CD8-positive, alpha-beta memory T cell (primary cell): ENCODE data around the gene FCGR1A. TPM values are rescaled to one million over a fixed set of nuclear protein-coding genes. Genes with fewer than 3 reads are reported as not detected.
"Not testable (repeated sequence)": the region's sequence is repeated elsewhere in the genome, so short reads cannot be mapped to it uniquely, and the experiment has no call there.

Experiments used
- CTCF ChIA-PET: fragments of 350-600 bp; sonication (Branson Sonifier 250); formaldehyde crosslinking; loops from one replicate; lab custom pipeline; 2021; ENCODE audit warnings: antibody characterized with exemption; lab: Charles Lee
- POLR2A ChIA-PET: fragments of 350-600 bp; sonication (Branson Sonifier 250); formaldehyde crosslinking; loops from one replicate; lab custom pipeline; 2021; ENCODE audit warnings: antibody characterized with exemption; lab: Charles Lee
- DNase-seq, 5 donors: peaks; one replicate each; pipeline versions ENCODE4 v3.0.0 to v3.0.0-alpha.2; 2020 to 2022; ENCODE audit warnings: mixed read lengths in 1 of 5
- H3K27ac ChIP-seq: one replicate; pipeline ENCODE4 v1.7.0; 2013; ENCODE audit warnings: low read depth, mild to moderate bottlenecking, low read length, moderate library complexity
- H3K27me3 ChIP-seq: 2 replicates; pipeline ENCODE4 v1.7.0; 2013; ENCODE audit warnings: low read length, mild to moderate bottlenecking; ENCODE audit not compliant: insufficient read depth, poor library complexity, severe bottlenecking
- H3K36me3 ChIP-seq: 2 replicates; pipeline ENCODE4 v1.7.0; 2013; ENCODE audit warnings: mild to moderate bottlenecking, low read length, moderate library complexity; ENCODE audit not compliant: insufficient read depth
- H3K4me1 ChIP-seq: 2 replicates; pipeline ENCODE4 v1.7.0; 2013; ENCODE audit warnings: mild to moderate bottlenecking, low read length, moderate library complexity; ENCODE audit not compliant: insufficient read depth
- H3K4me3 ChIP-seq: 2 replicates; pipeline ENCODE4 v1.7.0; 2013; ENCODE audit warnings: mild to moderate bottlenecking, low read length
- H3K9me3 ChIP-seq: 2 replicates; pipeline ENCODE4 v1.7.0; 2013; ENCODE audit warnings: mild to moderate bottlenecking, low read length
- H3K27ac Mint-ChIP-seq, 8 donors: one replicate each; pipeline ENCODE4 v1.8.0; 2020 to 2021; ENCODE audit warnings: mixed read lengths in 8 of 8, mild to moderate bottlenecking in 6 of 8, inconsistent platforms in 3 of 8, moderate library complexity in 3 of 8
- H3K27me3 Mint-ChIP-seq, 2 donors: one replicate each; pipeline ENCODE4 v1.8.0; 2020 to 2021; ENCODE audit warnings: mixed read lengths in 2 of 2, mild to moderate bottlenecking in 1 of 2, moderate library complexity in 1 of 2
- H3K36me3 Mint-ChIP-seq, 3 donors: one replicate each; pipeline ENCODE4 v1.8.0; 2020 to 2021; ENCODE audit warnings: mixed read lengths in 3 of 3, inconsistent platforms in 1 of 3, mild to moderate bottlenecking in 1 of 3
- H3K4me1 Mint-ChIP-seq, 3 donors: one replicate each; pipeline ENCODE4 v1.8.0; 2020 to 2021; ENCODE audit warnings: mixed read lengths in 3 of 3, inconsistent platforms in 1 of 3, mild to moderate bottlenecking in 1 of 3
- H3K4me3 Mint-ChIP-seq, 7 donors: one replicate each; pipeline ENCODE4 v1.8.0; 2020 to 2021; ENCODE audit warnings: mixed read lengths in 7 of 7, mild to moderate bottlenecking in 6 of 7, moderate library complexity in 4 of 7, inconsistent platforms in 2 of 7
- H3K9me3 Mint-ChIP-seq, 5 donors: one replicate each; pipeline ENCODE4 v1.8.0; 2020 to 2022; ENCODE audit warnings: mixed read lengths in 5 of 5, mild to moderate bottlenecking in 3 of 5, moderate library complexity in 2 of 5, inconsistent platforms in 1 of 5
- polyA plus RNA-seq: library from polyadenylated mRNA; unstranded; fragments of 300-500 nt; fragmentation: Illumina TruSeq; gene quantifications from one replicate; pipeline ENCODE4 v1.2.3, GENCODE V29; 2021
- total RNA-seq, 2 experiments: library from RNA; stranded (reverse); gene quantifications; one replicate each; pipeline ENCODE4 v1.2.3, GENCODE V29; 2021

Gene FCGR1A
- not detected for total RNA-seq
- polyA plus RNA-seq: not detected

DNA sequence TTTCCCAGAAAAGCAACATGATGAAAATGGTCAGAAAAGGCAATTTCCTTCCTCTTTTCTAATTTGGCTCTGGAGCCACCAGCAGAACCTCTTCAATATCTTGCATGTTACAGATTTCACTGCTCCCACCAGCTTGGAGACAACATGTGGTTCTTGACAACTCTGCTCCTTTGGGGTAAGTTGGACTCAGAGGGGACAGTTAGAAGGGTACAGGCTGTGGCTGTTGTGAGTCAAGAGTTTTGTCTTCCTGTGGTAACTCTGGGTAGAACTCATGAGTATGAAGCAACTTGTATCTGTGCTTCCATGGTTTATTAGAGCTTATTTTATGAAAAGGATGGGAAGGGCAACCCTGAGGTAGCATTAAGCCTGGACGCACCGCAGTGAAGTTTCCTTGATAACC, at the start of gene FCGR1A:
Gene FCGR1A, plus strand, starts transcription at position 95 of the 400 bp plus-strand sequence. Its CDS starts 50 bp downstream, at position 145.
- H3K27ac ChIP-seq, H3K4me3 ChIP-seq, DNase-seq, H3K36me3 ChIP-seq, H3K27me3 ChIP-seq, H3K9me3 Mint-ChIP-seq, POLR2A ChIA-PET, H3K4me1 ChIP-seq, CTCF ChIA-PET, H3K4me3 Mint-ChIP-seq, H3K9me3 ChIP-seq, H3K27me3 Mint-ChIP-seq, H3K4me1 Mint-ChIP-seq, H3K36me3 Mint-ChIP-seq: not testable (repeated sequence)
- H3K27ac Mint-ChIP-seq: peak within 1 kb of the TSS in 2 of 8 donors; percentile 58 to 72

DNA sequence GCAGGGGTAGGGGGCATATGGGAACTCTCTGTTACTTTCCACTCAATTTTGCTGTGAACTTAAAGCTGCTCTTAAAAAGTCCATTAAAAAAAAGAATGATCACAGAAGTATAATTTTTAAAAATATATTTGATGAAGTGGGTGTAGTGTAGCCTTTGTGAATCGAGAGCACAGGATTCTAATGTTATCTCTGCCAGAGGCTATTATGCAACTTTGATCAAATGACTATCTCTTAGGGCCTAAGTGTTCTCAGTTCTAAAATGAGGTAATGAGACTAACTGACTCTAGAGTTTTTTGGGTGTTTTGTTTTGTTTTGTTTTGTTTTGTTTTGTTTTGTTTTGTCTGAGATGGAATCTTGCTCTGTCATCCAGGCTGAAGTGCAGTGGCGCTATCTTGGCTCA, 49.7 kb upstream of the FCGR1A start:
- H3K36me3 ChIP-seq, H3K27ac Mint-ChIP-seq, DNase-seq, H3K27ac ChIP-seq, H3K4me3 ChIP-seq, H3K36me3 Mint-ChIP-seq, H3K9me3 ChIP-seq, POLR2A ChIA-PET, H3K4me3 Mint-ChIP-seq, CTCF ChIA-PET, H3K9me3 Mint-ChIP-seq, H3K27me3 ChIP-seq, H3K4me1 Mint-ChIP-seq, H3K4me1 ChIP-seq, H3K27me3 Mint-ChIP-seq: not testable (repeated sequence)

GRCh38 chr1:149734692-149735091, 47.8 kb upstream of the FCGR1A start:
- H3K27me3 Mint-ChIP-seq, H3K4me3 Mint-ChIP-seq, POLR2A ChIA-PET, DNase-seq, H3K36me3 Mint-ChIP-seq, H3K9me3 ChIP-seq, H3K36me3 ChIP-seq, H3K27me3 ChIP-seq, H3K4me1 ChIP-seq, H3K27ac ChIP-seq, H3K4me1 Mint-ChIP-seq, CTCF ChIA-PET, H3K4me3 ChIP-seq, H3K27ac Mint-ChIP-seq, H3K9me3 Mint-ChIP-seq: not testable (repeated sequence)

DNA sequence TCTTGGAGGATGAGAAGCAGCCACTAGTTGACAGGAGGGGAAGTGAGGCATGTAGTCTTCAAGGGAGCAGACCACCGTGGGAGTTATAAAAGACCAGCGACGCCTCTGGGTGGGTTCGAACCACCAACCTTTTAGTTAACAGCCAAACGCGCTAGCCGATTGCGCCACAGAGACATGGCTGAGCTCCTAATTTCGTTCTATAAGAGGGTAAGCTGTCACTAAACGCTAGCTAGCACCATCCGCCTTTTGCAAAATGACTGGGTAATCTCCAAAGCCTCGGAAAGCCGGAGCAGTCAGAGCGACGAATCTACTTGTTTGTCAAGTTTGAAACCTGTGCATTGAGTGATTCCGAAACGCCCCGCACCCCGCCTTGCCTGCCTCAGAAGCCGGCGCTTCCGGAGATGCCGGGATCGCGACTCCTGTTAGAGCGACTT, 42.3 kb upstream of the FCGR1A start:
- H3K27ac Mint-ChIP-seq: peak overlapping the region in 7 of 8 donors; percentile 40 to 83 (median 63)
- H3K27ac ChIP-seq, H3K4me1 Mint-ChIP-seq, H3K9me3 Mint-ChIP-seq, H3K4me1 ChIP-seq, H3K4me3 ChIP-seq, H3K36me3 ChIP-seq, H3K36me3 Mint-ChIP-seq, POLR2A ChIA-PET, CTCF ChIA-PET, H3K27me3 Mint-ChIP-seq, H3K27me3 ChIP-seq, H3K9me3 ChIP-seq: not testable (repeated sequence)
- DNase-seq: peak in 4 of 5 donors; percentile 0 to 53 (median 10)
- peak overlapping the region; percentile 68 to 89 (median 78) for H3K4me3 Mint-ChIP-seq

- H3K4me1 ChIP-seq, H3K4me3 ChIP-seq, H3K9me3 ChIP-seq, H3K4me1 Mint-ChIP-seq, H3K9me3 Mint-ChIP-seq, H3K27ac ChIP-seq, H3K36me3 Mint-ChIP-seq, H3K36me3 ChIP-seq, DNase-seq, H3K27me3 ChIP-seq, POLR2A ChIA-PET, CTCF ChIA-PET, H3K27me3 Mint-ChIP-seq: not testable (repeated sequence)
- H3K4me3 Mint-ChIP-seq: peak overlapping the region; percentile 68 to 89 (median 78)
- peak overlapping the region in 6 of 8 donors; percentile 40 to 83 (median 67) for H3K27ac Mint-ChIP-seq
Measured at GRCh38 chr1:149740590-149741230, 41.8 kb upstream of the FCGR1A start.

DNA sequence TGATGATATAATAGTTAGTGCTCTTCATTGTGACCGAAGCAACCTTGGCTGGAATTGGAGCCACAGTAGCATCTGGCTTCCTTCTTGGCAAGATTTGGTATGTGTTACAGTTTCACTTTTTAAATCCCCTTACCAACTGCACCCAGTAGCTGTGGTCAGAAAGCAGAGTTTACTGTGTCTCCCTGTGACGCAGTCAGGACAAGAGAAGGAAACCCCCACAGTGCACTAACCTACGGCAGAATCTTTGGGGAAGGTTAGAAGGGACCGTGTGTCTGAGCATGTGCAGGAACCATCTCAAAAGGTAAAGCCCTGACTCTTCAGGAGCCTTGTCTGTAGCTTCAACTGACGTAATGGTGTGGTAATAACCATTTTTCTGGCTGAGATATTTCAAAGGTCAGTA, 40.6 kb upstream of the FCGR1A start:
- H3K9me3 ChIP-seq, H3K27ac Mint-ChIP-seq, H3K9me3 Mint-ChIP-seq, H3K36me3 ChIP-seq, POLR2A ChIA-PET, H3K4me1 ChIP-seq, H3K36me3 Mint-ChIP-seq, CTCF ChIA-PET, H3K4me3 Mint-ChIP-seq, H3K4me3 ChIP-seq, H3K27me3 ChIP-seq, H3K4me1 Mint-ChIP-seq, H3K27ac ChIP-seq, H3K27me3 Mint-ChIP-seq, DNase-seq: not testable (repeated sequence)

DNA sequence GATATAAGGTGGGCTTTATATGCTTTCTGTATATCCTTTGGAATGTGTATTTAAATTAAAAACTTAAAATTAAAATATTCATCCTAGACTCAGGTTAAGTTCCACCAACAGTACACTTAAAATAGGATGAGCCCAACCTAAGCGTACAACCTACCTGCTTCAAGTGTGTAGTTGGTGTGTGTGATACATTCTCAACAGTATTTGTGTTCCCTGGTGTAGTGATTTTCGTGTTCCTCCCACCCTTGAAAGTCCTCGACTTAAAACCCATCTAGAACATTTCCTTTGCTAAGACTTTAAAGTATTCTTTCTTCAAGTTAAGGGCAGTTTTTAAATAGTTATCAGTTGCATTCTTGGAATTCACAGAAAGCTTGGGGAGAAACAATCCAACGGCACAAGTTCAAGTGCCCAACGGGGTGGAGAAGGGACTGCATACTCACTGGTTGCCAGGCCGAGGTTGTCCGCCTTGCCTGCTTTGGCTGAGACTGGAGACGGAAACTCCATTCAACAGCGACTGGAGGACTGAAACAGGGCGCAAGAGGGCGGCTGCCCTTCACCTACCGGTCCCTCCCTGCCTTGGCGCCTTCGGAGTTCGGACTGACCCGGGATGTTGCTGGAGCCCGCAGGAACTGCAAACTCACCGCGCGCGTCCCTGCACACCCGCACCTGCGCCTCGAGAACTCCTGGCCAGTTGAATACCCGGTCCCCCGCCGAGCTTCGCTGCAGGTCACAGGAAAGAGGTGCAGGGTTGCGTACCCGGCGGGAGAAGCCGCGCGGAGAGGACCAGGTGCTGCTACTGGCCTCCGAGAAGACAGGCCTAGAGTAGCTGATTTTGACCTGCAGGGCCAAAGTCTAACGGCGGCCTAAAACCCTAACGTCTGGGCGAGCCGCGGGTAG, 35.8 kb upstream of the FCGR1A start:
- H3K4me1 Mint-ChIP-seq, CTCF ChIA-PET, H3K4me3 Mint-ChIP-seq, H3K9me3 Mint-ChIP-seq, H3K36me3 ChIP-seq, H3K4me3 ChIP-seq, H3K36me3 Mint-ChIP-seq, H3K27me3 ChIP-seq, POLR2A ChIA-PET, H3K9me3 ChIP-seq, H3K27ac ChIP-seq, H3K4me1 ChIP-seq, H3K27ac Mint-ChIP-seq: not testable (repeated sequence)
- peak in 2 of 5 donors; percentile 10 to 39 for DNase-seq
- H3K27me3 Mint-ChIP-seq: peaks cover 11 to 22% of the 10 kb centered on the region in 2 donors

- H3K4me1 Mint-ChIP-seq, H3K36me3 Mint-ChIP-seq: not testable (repeated sequence)
Measured at GRCh38 chr1:149747359-149748143, 34.9 kb upstream of the FCGR1A start.

More at GRCh38 chr1:149747359-149748143, 34.9 kb upstream of the FCGR1A start:
- H3K9me3 ChIP-seq, H3K4me3 ChIP-seq, H3K4me1 ChIP-seq, H3K36me3 ChIP-seq, H3K27ac ChIP-seq, DNase-seq, H3K27me3 ChIP-seq, CTCF ChIA-PET, POLR2A ChIA-PET, H3K27ac Mint-ChIP-seq, H3K9me3 Mint-ChIP-seq: not testable (repeated sequence)
- peaks cover 11 to 22% of the 10 kb centered on the region in 2 donors for H3K27me3 Mint-ChIP-seq
- H3K4me3 Mint-ChIP-seq: peak overlapping the region in 6 of 7 donors; percentile 27 to 70 (median 64)
